Measurements from ENCODE around the gene SUSD3. TPM values are rescaled to one million over a fixed set of nuclear protein-coding genes. Genes with fewer than 3 reads are reported as not detected.

Gene SUSD3
- polyA plus RNA-seq, 3 donors, result 10.5 to 24.6 (median 15.7) TPM

- peak overlapping the region; percentile 88 for H3K9ac ChIP-seq (ENCODE audit: insufficient read depth, low read length, poor library complexity, severe bottlenecking)
- H3K27ac ChIP-seq (ENCODE audit: low read depth in 1 of 2, low read length in 2 of 2), result peak overlapping the region; percentile 97 to 100
- intact Hi-C loops (cut with micrococcal nuclease), result loop anchor here (2.0 to 10.0 kb wide), 7 partner anchors 29 to 471 kb away; partner anchors contain the start of genes BICD2 (in 2 of the 2), FAM120A (in 2 of the 2) and FAM120AOS (in 2 of the 2)
- Mint-ChIP-seq H3K9me3 (peaks cover 7 to 21% (median 14%) of the 10 kb centered on the region in 7 donors), H3K4me3 (peak overlapping the region in 1 of 2 donors; percentile 50), H3K27me3 (ENCODE audit: low read depth in 3 of 3) (peaks cover 0 to 2% (median 2%) of the 10 kb centered on the region in 3 donors), H3K4me1 (peaks cover 60% of the 10 kb centered on the region), H3K36me3 (peaks cover 20 to 28% of the 10 kb centered on the region in 2 donors), H3K27ac (peak overlapping the region; percentile 99 to 100 (median 100))
- peaks cover 21% of the 10 kb centered on the region for H4K20me1 ChIP-seq (ENCODE audit: insufficient read depth, low read length)
- peaks cover 28% of the 10 kb centered on the region for H3K79me2 ChIP-seq (ENCODE audit: insufficient read depth, low read length)
- 42% methylated on average over 3 of the region's 7 CpGs for WGBS (ENCODE audit: insufficient coverage)
- peak overlapping the region in 1 of 3 experiments; percentile 75 for H3K4me3 ChIP-seq (replicated peaks in 1 of 3; ENCODE audit: low read depth in 2 of 3, low read length in 3 of 3)
- no peak overlapping the region for H2AFZ ChIP-seq (ENCODE audit: insufficient read depth, low read depth, low read length, poor library complexity, severe bottlenecking)
- TF ChIP-seq CTCF (IDR thresholded peaks at IDR 0.05), result no peak
- no peaks in the 10 kb centered on the region for H3K27me3 ChIP-seq (ENCODE audit: control insufficient read depth in 2 of 2, insufficient read depth in 2 of 2, low read length in 2 of 2)
- DNase-seq, result peak in 1 of 3 donors; percentile 30
- H3K9me3 ChIP-seq (replicated peaks in 1 of 2; ENCODE audit: control insufficient read depth in 1 of 2, insufficient read depth in 1 of 2, low read length in 2 of 2), result peaks cover 7 to 13% of the 10 kb centered on the region in 2 donors
- no peaks in the 10 kb centered on the region for H3K36me3 ChIP-seq (replicated peaks in 1 of 2; ENCODE audit: control insufficient read depth in 1 of 2, insufficient read depth in 2 of 2, low read length in 2 of 2)
- H3K4me1 ChIP-seq (ENCODE audit: control insufficient read depth in 1 of 2, insufficient read depth in 2 of 2, low read length in 2 of 2), result peaks cover 60 to 66% of the 10 kb centered on the region in 2 donors
- H3K4me2 ChIP-seq (replicated peaks; ENCODE audit: extremely low read depth, low read length, poor library complexity, severe bottlenecking), result peak overlapping the region; percentile 75
Observed at GRCh38 chr9:93093877-93094657, 35.6 kb downstream of the SUSD3 start.

GRCh38 chr9:93094658-93095204 is 36.2 kb downstream of the SUSD3 start:
- Histone ChIP-seq H3K4me3 (replicated peaks in 1 of 3; ENCODE audit: low read depth in 2 of 3, low read length in 3 of 3) (peak overlapping the region; percentile 26 to 75 (median 44)), H3K9me3 (replicated peaks in 1 of 2; ENCODE audit: control insufficient read depth in 1 of 2, insufficient read depth in 1 of 2, low read length in 2 of 2) (peaks cover 7 to 13% of the 10 kb centered on the region in 2 donors), H3K9ac (ENCODE audit: insufficient read depth, low read length, poor library complexity, severe bottlenecking) (peak overlapping the region; percentile 88), H3K79me2 (ENCODE audit: insufficient read depth, low read length) (peaks cover 35% of the 10 kb centered on the region), H4K20me1 (ENCODE audit: insufficient read depth, low read length) (peaks cover 27% of the 10 kb centered on the region), H3K27me3 (ENCODE audit: control insufficient read depth in 2 of 2, insufficient read depth in 2 of 2, low read length in 2 of 2) (no peaks in the 10 kb centered on the region), H3K4me2 (replicated peaks; ENCODE audit: extremely low read depth, low read length, poor library complexity, severe bottlenecking) (peak overlapping the region; percentile 75), H2AFZ (ENCODE audit: insufficient read depth, low read depth, low read length, poor library complexity, severe bottlenecking) (no peak overlapping the region), H3K4me1 (ENCODE audit: control insufficient read depth in 1 of 2, insufficient read depth in 2 of 2, low read length in 2 of 2) (peaks cover 66 to 73% of the 10 kb centered on the region in 2 donors), H3K36me3 (replicated peaks in 1 of 2; ENCODE audit: control insufficient read depth in 1 of 2, insufficient read depth in 2 of 2, low read length in 2 of 2) (peaks cover 0 to 2% of the 10 kb centered on the region in 2 donors), H3K27ac (ENCODE audit: low read depth in 1 of 2, low read length in 2 of 2) (peak overlapping the region; percentile 97 to 100)
- peak; percentile 66 to 89 (median 87) for DNase-seq
- peaks cover 0 to 2% (median 0%) of the 10 kb centered on the region in 3 donors for H3K27me3 Mint-ChIP-seq (ENCODE audit: low read depth in 3 of 3)
- intact Hi-C loops (cut with micrococcal nuclease), result loop anchor here (2.0 to 10.0 kb wide), 9 partner anchors 30 to 470 kb away; partner anchors contain the start of genes BICD2 (in 2 of the 2), FAM120A (in 2 of the 2), FAM120AOS (in 2 of the 2) and NINJ1 (in 1 of the 2)
- H3K9me3 Mint-ChIP-seq, result peaks cover 7 to 21% (median 14%) of the 10 kb centered on the region in 7 donors
- peak overlapping the region; percentile 84 to 91 for H3K4me3 Mint-ChIP-seq
- peaks cover 65% of the 10 kb centered on the region for H3K4me1 Mint-ChIP-seq
- WGBS (ENCODE audit: insufficient coverage), result 18% methylated on average over 9 of the region's 11 CpGs
- peaks cover 21 to 23% of the 10 kb centered on the region in 2 donors for H3K36me3 Mint-ChIP-seq
- no peak for TF ChIP-seq CTCF (IDR thresholded peaks at IDR 0.05)
- H3K27ac Mint-ChIP-seq, result peak overlapping the region; percentile 99 to 100 (median 100)
